ENCODE results near the gene PARD3B. TPM values are rescaled to one million over a fixed set of nuclear protein-coding genes. Genes with fewer than 3 reads are reported as not detected.

Gene PARD3B
- total and polyA plus RNA-seq, 5 donors from 2014 or later, result 0.03 to 0.68 (median 0.08) TPM; not detected in 1

- Histone ChIP-seq H3K36me3 (ENCODE audit: control insufficient read depth, insufficient read depth, low read length) (no peaks in the 10 kb centered on the region), H3K4me3 (ENCODE audit: low read depth, low read length) (no peak overlapping the region), H3K27me3 (ENCODE audit: control insufficient read depth, insufficient read depth, low read length) (peaks cover 3% of the 10 kb centered on the region), H3K9me3 (ENCODE audit: control insufficient read depth in 2 of 2, low read length in 2 of 2) (no peaks in the 10 kb centered on the region), H3K4me1 (ENCODE audit: control insufficient read depth, insufficient read depth, low read length, poor library complexity, severe bottlenecking) (no peaks in the 10 kb centered on the region), H3K27ac (ENCODE audit: insufficient read depth, low read length, poor library complexity, severe bottlenecking) (no peak overlapping the region)
- ATAC-seq (ENCODE audit: low read depth in 2 of 2) (no peak), DNase-seq (no peak)
- no peaks in the 10 kb centered on the region for H3K4me1 Mint-ChIP-seq
- H3K4me3 Mint-ChIP-seq, result no peak overlapping the region
- no peak overlapping the region for H3K27ac Mint-ChIP-seq
- H3K36me3 Mint-ChIP-seq, result no peaks in the 10 kb centered on the region
- peaks cover 6% of the 10 kb centered on the region for H3K27me3 Mint-ChIP-seq
- no peaks in the 10 kb centered on the region for H3K9me3 Mint-ChIP-seq
Observed at GRCh38 chr2:204794624-204795023, 249.3 kb downstream of the PARD3B start.

- Histone ChIP-seq H3K4me3 (ENCODE audit: low read depth, low read length) (no peak overlapping the region), H3K9me3 (ENCODE audit: control insufficient read depth in 2 of 2, low read length in 2 of 2) (no peaks in the 10 kb centered on the region), H3K27ac (ENCODE audit: insufficient read depth, low read length, poor library complexity, severe bottlenecking) (no peak overlapping the region), H3K36me3 (ENCODE audit: control insufficient read depth, insufficient read depth, low read length) (no peaks in the 10 kb centered on the region), H3K4me1 (ENCODE audit: control insufficient read depth, insufficient read depth, low read length, poor library complexity, severe bottlenecking) (no peaks in the 10 kb centered on the region), H3K27me3 (ENCODE audit: control insufficient read depth, insufficient read depth, low read length) (peaks cover 3% of the 10 kb centered on the region)
- ATAC-seq (ENCODE audit: low read depth in 2 of 2), result no peak
- H3K36me3 Mint-ChIP-seq, result no peaks in the 10 kb centered on the region
- peaks cover 9% of the 10 kb centered on the region for H3K27me3 Mint-ChIP-seq
- no peaks in the 10 kb centered on the region for H3K4me1 Mint-ChIP-seq
- no peak overlapping the region for H3K4me3 Mint-ChIP-seq
- peaks cover 0 to 2% (median 0%) of the 10 kb centered on the region in 7 donors for H3K9me3 Mint-ChIP-seq
- DNase-seq, result no peak
- H3K27ac Mint-ChIP-seq, result no peak overlapping the region
Observed at GRCh38 chr2:204795156-204795555, 249.9 kb downstream of the PARD3B start.

- no peaks in the 10 kb centered on the region for H3K4me1 Mint-ChIP-seq
- no peaks in the 10 kb centered on the region for H3K36me3 ChIP-seq (ENCODE audit: control insufficient read depth, insufficient read depth, low read length)
- ATAC-seq (ENCODE audit: low read depth in 2 of 2), result no peak
- no peak overlapping the region for H3K4me3 ChIP-seq (ENCODE audit: low read depth, low read length)
- H3K4me1 ChIP-seq (ENCODE audit: control insufficient read depth, insufficient read depth, low read length, poor library complexity, severe bottlenecking), result no peaks in the 10 kb centered on the region
- no peak overlapping the region for H3K27ac ChIP-seq (ENCODE audit: insufficient read depth, low read length, poor library complexity, severe bottlenecking)
- H3K27me3 ChIP-seq (ENCODE audit: control insufficient read depth, insufficient read depth, low read length), result peaks cover 3% of the 10 kb centered on the region
- H3K4me3 Mint-ChIP-seq, result no peak overlapping the region
- DNase-seq, result no peak
- H3K9me3 ChIP-seq (ENCODE audit: control insufficient read depth in 2 of 2, low read length in 2 of 2), result no peaks in the 10 kb centered on the region
- H3K27me3 Mint-ChIP-seq, result peaks cover 10% of the 10 kb centered on the region
- peaks cover 0 to 9% (median 0%) of the 10 kb centered on the region in 7 donors for H3K9me3 Mint-ChIP-seq
- no peak overlapping the region for H3K27ac Mint-ChIP-seq
- no peaks in the 10 kb centered on the region for H3K36me3 Mint-ChIP-seq
Observed at GRCh38 chr2:204796581-204796980, 251.3 kb downstream of the PARD3B start.

GRCh38 chr2:204799791-204800190, 254.5 kb downstream of the PARD3B start:
- H3K36me3 Mint-ChIP-seq, result no peaks in the 10 kb centered on the region

GRCh38 chr2:204808494-204808893, 263.2 kb downstream of the PARD3B start:
- H3K9me3 ChIP-seq (ENCODE audit: control insufficient read depth in 2 of 2, low read length in 2 of 2), result peaks cover 0 to 4% of the 10 kb centered on the region in 2 experiments
- Mint-ChIP-seq H3K27me3 (peaks cover 6% of the 10 kb centered on the region), H3K9me3 (peaks cover 6 to 38% (median 6%) of the 10 kb centered on the region in 7 donors), H3K4me1 (peaks cover under 1 to 11% (median 2%) of the 10 kb centered on the region in 4 donors), H3K36me3 (no peaks in the 10 kb centered on the region), H3K4me3 (no peak overlapping the region), H3K27ac (no peak overlapping the region)
- DNase-seq (no peak), ATAC-seq (ENCODE audit: low read depth in 2 of 2) (no peak)
- H3K4me3 ChIP-seq (ENCODE audit: low read depth, low read length), result no peak overlapping the region
- H3K36me3 ChIP-seq (ENCODE audit: control insufficient read depth, insufficient read depth, low read length), result no peaks in the 10 kb centered on the region
- no peaks in the 10 kb centered on the region for H3K4me1 ChIP-seq (ENCODE audit: control insufficient read depth, insufficient read depth, low read length, poor library complexity, severe bottlenecking)
- no peaks in the 10 kb centered on the region for H3K27me3 ChIP-seq (ENCODE audit: control insufficient read depth, insufficient read depth, low read length)
- no peak overlapping the region for H3K27ac ChIP-seq (ENCODE audit: insufficient read depth, low read length, poor library complexity, severe bottlenecking)

More at GRCh38 chr2:204799791-204800190, 254.5 kb downstream of the PARD3B start:
- ATAC-seq (ENCODE audit: low read depth in 2 of 2) (no peak), DNase-seq (no peak)
- Histone ChIP-seq H3K27ac (ENCODE audit: insufficient read depth, low read length, poor library complexity, severe bottlenecking) (no peak overlapping the region), H3K4me1 (ENCODE audit: control insufficient read depth, insufficient read depth, low read length, poor library complexity, severe bottlenecking) (no peaks in the 10 kb centered on the region), H3K36me3 (ENCODE audit: control insufficient read depth, insufficient read depth, low read length) (no peaks in the 10 kb centered on the region), H3K27me3 (ENCODE audit: control insufficient read depth, insufficient read depth, low read length) (peaks cover 3% of the 10 kb centered on the region), H3K4me3 (ENCODE audit: low read depth, low read length) (no peak overlapping the region), H3K9me3 (ENCODE audit: control insufficient read depth in 2 of 2, low read length in 2 of 2) (no peaks in the 10 kb centered on the region)
- Mint-ChIP-seq H3K9me3 (peaks cover 0 to 9% (median 0%) of the 10 kb centered on the region in 7 donors), H3K27me3 (peaks cover 13% of the 10 kb centered on the region), H3K4me1 (peaks cover 2 to 9% (median 7%) of the 10 kb centered on the region in 4 donors), H3K27ac (no peak overlapping the region), H3K4me3 (no peak overlapping the region)

- no peak for DNase-seq
Observed at GRCh38 chr2:204824751-204825453, 279.6 kb downstream of the PARD3B start.

GRCh38 chr2:204825681-204826080, 280.4 kb downstream of the PARD3B start:
- no peak for DNase-seq
- peaks cover 0 to 3% (median 0%) of the 10 kb centered on the region in 4 donors for H3K4me1 Mint-ChIP-seq

More at GRCh38 chr2:204824751-204825453, 279.6 kb downstream of the PARD3B start:
- Mint-ChIP-seq H3K4me1 (peaks cover 0 to 3% (median 0%) of the 10 kb centered on the region in 4 donors), H3K4me3 (no peak overlapping the region), H3K27me3 (peaks cover 16% of the 10 kb centered on the region), H3K36me3 (no peaks in the 10 kb centered on the region), H3K27ac (no peak overlapping the region), H3K9me3 (peaks cover 2 to 10% (median 3%) of the 10 kb centered on the region in 7 donors)
- H3K27ac ChIP-seq (ENCODE audit: insufficient read depth, low read length, poor library complexity, severe bottlenecking), result no peak overlapping the region
- H3K4me3 ChIP-seq (ENCODE audit: low read depth, low read length), result no peak overlapping the region
- ATAC-seq (ENCODE audit: low read depth in 2 of 2), result no peak
- no peaks in the 10 kb centered on the region for H3K36me3 ChIP-seq (ENCODE audit: control insufficient read depth, insufficient read depth, low read length)
- peaks cover 2% of the 10 kb centered on the region for H3K27me3 ChIP-seq (ENCODE audit: control insufficient read depth, insufficient read depth, low read length)
- H3K4me1 ChIP-seq (ENCODE audit: control insufficient read depth, insufficient read depth, low read length, poor library complexity, severe bottlenecking), result no peaks in the 10 kb centered on the region
- H3K9me3 ChIP-seq (ENCODE audit: control insufficient read depth in 2 of 2, low read length in 2 of 2), result no peaks in the 10 kb centered on the region

More at GRCh38 chr2:204825681-204826080, 280.4 kb downstream of the PARD3B start:
- Histone ChIP-seq H3K4me3 (ENCODE audit: low read depth, low read length) (no peak overlapping the region), H3K36me3 (ENCODE audit: control insufficient read depth, insufficient read depth, low read length) (no peaks in the 10 kb centered on the region), H3K27me3 (ENCODE audit: control insufficient read depth, insufficient read depth, low read length) (peaks cover 2% of the 10 kb centered on the region), H3K27ac (ENCODE audit: insufficient read depth, low read length, poor library complexity, severe bottlenecking) (no peak overlapping the region), H3K4me1 (ENCODE audit: control insufficient read depth, insufficient read depth, low read length, poor library complexity, severe bottlenecking) (no peaks in the 10 kb centered on the region), H3K9me3 (ENCODE audit: control insufficient read depth in 2 of 2, low read length in 2 of 2) (no peaks in the 10 kb centered on the region)
- Mint-ChIP-seq H3K27me3 (peaks cover 20% of the 10 kb centered on the region), H3K36me3 (no peaks in the 10 kb centered on the region), H3K4me3 (no peak overlapping the region), H3K27ac (no peak overlapping the region), H3K9me3 (peaks cover 2 to 10% (median 3%) of the 10 kb centered on the region in 7 donors)
- no peak for ATAC-seq (ENCODE audit: low read depth in 2 of 2)

Measured in CD4-positive, CD25-positive, alpha-beta regulatory T cell (primary cell).